Left colon (tissue), 2 donors: ENCODE measurements around the gene TRIM46. TPM values are rescaled to one million over a fixed set of nuclear protein-coding genes. Genes with fewer than 3 reads are reported as not detected.

Experiments used
- total RNA-seq, 2 donors: library from RNA; stranded (reverse); fragmentation: NEBNext Ultra II Directional; extraction: Animal tissue kit (Norgen Biotek cat#: 25700); gene quantifications; one replicate each; pipeline ENCODE4 v1.2.1, GENCODE V29; 2021
- donor health status: DM: no; HTN: no; CAD: no.
- donor health status: DM: yes; HTN: yes; CAD: no.

The TRIM46 gene
- total RNA-seq, 2 donors from 2014 or later = 0.28 to 0.52 TPM

Other genes starting within 250 kb of the TRIM46 start
- 10 to 100 TPM; 33.4 to 34.0 TPM for gene PMVK, start 237.1 kb upstream of the TRIM46 start, total RNA-seq
- gene PBXIP1, start 217.8 kb upstream of the TRIM46 start, total RNA-seq = 10 to 100 TPM; 33.4 to 61.2 TPM
- gene PYGO2, start 212.1 kb upstream of the TRIM46 start, total RNA-seq = 10 to 100 TPM; 27.0 to 31.3 TPM
- gene SHC1, start 203.1 kb upstream of the TRIM46 start, total RNA-seq = 100 to 1,000 TPM in 1 of 2 donors, 10 to 100 TPM in 1; 95.3 to 108 TPM
- 10 to 100 TPM; 22.8 to 35.7 TPM for gene CKS1B, start 199.2 kb upstream of the TRIM46 start, total RNA-seq
- 10 to 100 TPM; 32.8 to 43.7 TPM for gene FLAD1, start 190.5 kb upstream of the TRIM46 start, total RNA-seq
- under 1 TPM in 1 of 2 donors, not detected in 1; 0.52 TPM for gene LENEP, start 180.3 kb upstream of the TRIM46 start, total RNA-seq
- 100 to 1,000 TPM; 248 to 326 TPM for gene ZBTB7B, start 171.0 kb upstream of the TRIM46 start, total RNA-seq
- gene DCST2, start 140.1 kb upstream of the TRIM46 start, total RNA-seq = 1 to 10 TPM; 1.5 to 3.6 TPM
- under 1 TPM in 1 of 2 donors, not detected in 1; 0.21 TPM for gene DCST1, start 140.0 kb upstream of the TRIM46 start, total RNA-seq
- gene ADAM15, start 122.5 kb upstream of the TRIM46 start, total RNA-seq = 100 to 1,000 TPM in 1 of 2 donors, 10 to 100 TPM in 1; 88.9 to 160 TPM
- 10 to 100 TPM; 23.0 to 33.5 TPM for gene EFNA4, start 110.1 kb upstream of the TRIM46 start, total RNA-seq
- gene EFNA3, start 95.0 kb upstream of the TRIM46 start, total RNA-seq = 10 to 100 TPM in 1 of 2 donors, 1 to 10 TPM in 1; 7.7 to 23.1 TPM
- 100 to 1,000 TPM in 1 of 2 donors, 10 to 100 TPM in 1; 63.0 to 176 TPM for gene EFNA1, start 46.0 kb upstream of the TRIM46 start, total RNA-seq
- gene SLC50A1, start 38.0 kb upstream of the TRIM46 start, total RNA-seq = 100 to 1,000 TPM in 1 of 2 donors, 10 to 100 TPM in 1; 70.6 to 107 TPM
- 100 to 1,000 TPM in 1 of 2 donors, 10 to 100 TPM in 1; 93.9 to 131 TPM for gene DPM3, start 33.3 kb upstream of the TRIM46 start, total RNA-seq
- 100 to 1,000 TPM; 143 to 164 TPM for gene KRTCAP2, start 545 bp upstream of the TRIM46 start, total RNA-seq
- 10 to 100 TPM; 20.0 to 20.9 TPM for gene THBS3, start 34.0 kb downstream of the TRIM46 start, total RNA-seq
- 10 to 100 TPM; 36.3 to 46.4 TPM for gene MTX1, start 34.8 kb downstream of the TRIM46 start, total RNA-seq
- gene ENTREP3, start 81.6 kb downstream of the TRIM46 start, total RNA-seq = 10 to 100 TPM; 19.9 to 21.7 TPM
- 10 to 100 TPM; 43.1 to 53.2 TPM for gene SCAMP3, start 88.5 kb downstream of the TRIM46 start, total RNA-seq
- 10 to 100 TPM; 34.3 to 41.0 TPM for gene CLK2, start 99.7 kb downstream of the TRIM46 start, total RNA-seq
- 10 to 100 TPM; 11.2 to 21.5 TPM for gene HCN3, start 103.6 kb downstream of the TRIM46 start, total RNA-seq
- 1 to 10 TPM; 1.0 to 1.9 TPM for gene PKLR, start 127.6 kb downstream of the TRIM46 start, total RNA-seq
- gene FDPS, start 135.0 kb downstream of the TRIM46 start, total RNA-seq = 100 to 1,000 TPM; 192 to 375 TPM
- gene RUSC1, start 147.0 kb downstream of the TRIM46 start, total RNA-seq = 10 to 100 TPM; 73.2 to 78.8 TPM